Upper lobe of left lung (tissue), 4 donors: ENCODE measurements around the gene EVI5.

Experiments
- POLR2A ChIP-seq, 4 donors: fragments of 450-650 bp; IDR thresholded peaks; one replicate each; pipeline ENCODE4 v1.5.1; 2016 to 2017; ENCODE audit warnings: antibody characterized with exemption in 4 of 4, mild to moderate bottlenecking in 2 of 4
- TF ChIP-seq, protein P1 (sequence below), 6 experiments: fragments of 450-650 bp in 4 of 6; fragments of 200-600 bp in 2 of 6; sonication (generic) in 2 of 6; IDR thresholded peaks; one replicate each; pipeline ENCODE4 v1.5.1; 2016 to 2019; ENCODE audit warnings: antibody characterized with exemption in 6 of 6

DNA sequence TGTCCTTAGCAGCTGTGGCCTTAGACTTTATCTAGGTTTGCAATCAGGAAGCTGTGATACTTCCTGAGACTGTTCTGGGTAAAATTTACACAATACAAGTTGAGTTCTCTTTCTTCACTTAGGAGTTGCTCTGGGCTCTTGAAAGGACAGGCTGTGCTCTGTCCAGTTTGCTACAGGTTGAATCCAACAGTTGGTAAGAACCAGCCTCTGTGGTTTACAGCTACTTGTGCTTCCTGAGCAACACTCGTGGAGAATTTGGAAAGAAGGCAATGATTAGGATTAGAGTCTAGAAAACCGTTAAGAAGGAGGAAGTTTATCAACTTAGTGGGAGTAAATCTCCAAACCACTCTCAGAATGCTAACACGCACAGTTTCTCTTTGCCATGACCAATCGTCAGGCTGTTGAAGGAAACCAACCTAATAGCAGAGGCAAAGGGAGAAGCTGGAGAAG is 325.0 kb downstream of the EVI5 start:
- TF ChIP-seq, protein P1, sequence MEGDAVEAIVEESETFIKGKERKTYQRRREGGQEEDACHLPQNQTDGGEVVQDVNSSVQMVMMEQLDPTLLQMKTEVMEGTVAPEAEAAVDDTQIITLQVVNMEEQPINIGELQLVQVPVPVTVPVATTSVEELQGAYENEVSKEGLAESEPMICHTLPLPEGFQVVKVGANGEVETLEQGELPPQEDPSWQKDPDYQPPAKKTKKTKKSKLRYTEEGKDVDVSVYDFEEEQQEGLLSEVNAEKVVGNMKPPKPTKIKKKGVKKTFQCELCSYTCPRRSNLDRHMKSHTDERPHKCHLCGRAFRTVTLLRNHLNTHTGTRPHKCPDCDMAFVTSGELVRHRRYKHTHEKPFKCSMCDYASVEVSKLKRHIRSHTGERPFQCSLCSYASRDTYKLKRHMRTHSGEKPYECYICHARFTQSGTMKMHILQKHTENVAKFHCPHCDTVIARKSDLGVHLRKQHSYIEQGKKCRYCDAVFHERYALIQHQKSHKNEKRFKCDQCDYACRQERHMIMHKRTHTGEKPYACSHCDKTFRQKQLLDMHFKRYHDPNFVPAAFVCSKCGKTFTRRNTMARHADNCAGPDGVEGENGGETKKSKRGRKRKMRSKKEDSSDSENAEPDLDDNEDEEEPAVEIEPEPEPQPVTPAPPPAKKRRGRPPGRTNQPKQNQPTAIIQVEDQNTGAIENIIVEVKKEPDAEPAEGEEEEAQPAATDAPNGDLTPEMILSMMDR (IDR thresholded peaks at IDR 0.05) = no peak
- TF ChIP-seq POLR2A (IDR thresholded peaks at IDR 0.05) = no peak
